A549 (cell line): ENCODE results near the gene TSNAXIP1. TPM values are rescaled to one million over a fixed set of nuclear protein-coding genes. Genes with fewer than 3 reads are reported as not detected.

ENCODE experiments used
- ATAC-seq, 2 experiments: fragments of 200-7000 bp in 1 of 2; fragments of >200 bp in 1 of 2; cut with Nextera tagmentation in 1 of 2; cut with Tn5 transposase in 1 of 2; 3 replicates each; pipeline versions ENCODE4 v1.8.0 to v1.9.1; 2018 to 2020; ENCODE audit warnings: mild to moderate bottlenecking in 1 of 2, moderate library complexity in 1 of 2
- CTCF ChIA-PET: fragments of 300-600 bp; sonication (Branson Sonifier 250); formaldehyde crosslinking; extraction: SDS; loops from one replicate; lab custom pipeline; 2021; ENCODE audit warnings: antibody characterized with exemption, inconsistent platforms; lab: Yijun Ruan, JAX
- POLR2A ChIA-PET: fragments of 350-600 bp; formaldehyde crosslinking; extraction: SDS; loops from one replicate; lab custom pipeline; 2021; ENCODE audit warnings: antibody characterized with exemption, inconsistent platforms; lab: Yijun Ruan, JAX
- DNase-seq, 2 experiments: peaks; one replicate each; pipeline versions ENCODE4 v3.0.0 to v3.0.0-alpha.2; 2011 to 2016; ENCODE audit warnings: low read depth in 1 of 2, low spot score in 1 of 2
- FAIRE-seq: peaks from 2 replicates; lab custom pipeline; 2011; peaks lifted over from hg19 to GRCh38; lab: Jason Lieb, UNC
- H3K27ac ChIP-seq, 2 experiments: fragments of >200 bp; sonication (Bioruptor Twin); formaldehyde crosslinking; 3 replicates each; pipeline ENCODE4 v1.5.1; 2016 to 2017
- H3K4me1 ChIP-seq: fragments of >200 bp; sonication (Bioruptor Twin); formaldehyde crosslinking; 3 replicates; pipeline ENCODE4 v1.6.1; 2016
- H3K4me2 ChIP-seq: fragments of >200 bp; sonication (Bioruptor Twin); formaldehyde crosslinking; 3 replicates; pipeline ENCODE4 v1.6.1; 2016
- H3K4me3 ChIP-seq: fragments of >200 bp; sonication (Bioruptor Twin); formaldehyde crosslinking; 3 replicates; pipeline ENCODE4 v1.5.1; 2016
- H3K9me3 ChIP-seq: fragments of >200 bp; sonication (Bioruptor Twin); formaldehyde crosslinking; 3 replicates; pipeline ENCODE4 v1.6.1; 2016
- BHLHE40 ChIP-seq: IDR thresholded peaks from 2 replicates; pipeline ENCODE4 v1.6.1; 2012; ENCODE audit warnings: low read depth, low read length, inconsistent platforms
- CEBPB ChIP-seq, 2 experiments: fragments of >200 bp in 1 of 2; sonication (Bioruptor Twin) in 1 of 2; formaldehyde crosslinking in 1 of 2; IDR thresholded peaks; 2 replicates each; pipeline ENCODE4 v1.6.1; 2012 to 2016
- EHMT2 ChIP-seq: fragments of 200-600 bp; sonication (generic); IDR thresholded peaks from 2 replicates; pipeline ENCODE4 v1.6.1; 2016; ENCODE audit warnings: antibody characterized with exemption, low read depth, mild to moderate bottlenecking, moderate library complexity
- EP300 ChIP-seq, 2 experiments: fragments of >200 bp; sonication (Bioruptor Twin); formaldehyde crosslinking; IDR thresholded peaks; 2 replicates in 1 of 2; 3 replicates in 1 of 2; pipeline ENCODE4 v1.6.1; 2016 to 2017
- FOSL2 ChIP-seq, 2 experiments: fragments of 450-650 bp in 1 of 2; fragments of >200 bp in 1 of 2; sonication (Bioruptor Twin) in 1 of 2; formaldehyde crosslinking; IDR thresholded peaks; 2 replicates each; pipeline versions ENCODE4 v1.5.0 to v1.6.1; 2016 to 2020; ENCODE audit warnings: mild to moderate bottlenecking in 1 of 2, moderate library complexity in 1 of 2
- FOXS1 ChIP-seq: fragments of 250-450 bp; sonication (Bioruptor Pico); IDR thresholded peaks from 2 replicates; pipeline ENCODE4 v1.5.0; 2020; ENCODE audit warnings: mild to moderate bottlenecking, moderate library complexity
- HDAC2 ChIP-seq: fragments of 200-600 bp; sonication (generic); IDR thresholded peaks from 2 replicates; pipeline ENCODE4 v1.6.1; 2016
- HOXA7 ChIP-seq: fragments of 250-450 bp; sonication (Bioruptor Pico); IDR thresholded peaks from 2 replicates; pipeline ENCODE4 v1.5.0; 2020; ENCODE audit warnings: mild to moderate bottlenecking, moderate library complexity
- MAZ ChIP-seq: fragments of 150-350 bp; IDR thresholded peaks from 2 replicates; pipeline ENCODE4 v1.6.1; 2014; ENCODE audit warnings: antibody characterized with exemption, low read depth, low read length, borderline replicate concordance
- NFE2L2 ChIP-seq: fragments of 150-350 bp; conservative IDR thresholded peaks from 2 replicates; pipeline ENCODE4 v1.6.1; 2014; ENCODE audit warnings: low read length
- RFX5 ChIP-seq: fragments of 450-650 bp; IDR thresholded peaks from 2 replicates; pipeline ENCODE4 v1.7.1; 2014; ENCODE audit warnings: antibody characterized with exemption, mild to moderate bottlenecking, moderate library complexity
- RNF2 ChIP-seq: fragments of 200-600 bp; sonication (generic); IDR thresholded peaks from 2 replicates; pipeline ENCODE4 v1.6.1; 2016; ENCODE audit warnings: low read depth, mild to moderate bottlenecking, antibody characterized with exemption, moderate library complexity, borderline replicate concordance
- TFCP2L1 ChIP-seq: fragments of 250-450 bp; sonication (Bioruptor Pico); IDR thresholded peaks from 2 replicates; pipeline ENCODE4 v1.5.0; 2021; ENCODE audit warnings: mild to moderate bottlenecking
- ZC3H11A ChIP-seq: fragments of 450-650 bp; IDR thresholded peaks from 2 replicates; pipeline ENCODE4 v1.6.1; 2014; ENCODE audit warnings: antibody characterized with exemption, mild to moderate bottlenecking
- WGBS: methylation state at CpG from one replicate; pipeline ENCODE4 v1.1.6; 2017; ENCODE audit errors: missing lambda C conversion rate; 5-methylcytosine and 5-hydroxymethylcytosine counted together
- polyA plus RNA-seq, 4 experiments: library from polyadenylated mRNA; depleted of rRNA in 3 of 4; stranded (reverse); fragments of >200 nt; fragmentation: RNase III in 1 of 4; extraction: RNeasy Plus Mini Kit Qiagen cat#74134 plus additional on column Dnase treatment in 1 of 4; gene quantifications; 2 replicates in 3 of 4; 3 replicates in 1 of 4; pipeline ENCODE4 v1.2.3, GENCODE V29; 2011 to 2017
- TF ChIP-seq, protein P1 (sequence below): fragments of 250-450 bp; sonication (Bioruptor Pico); IDR thresholded peaks from 2 replicates; pipeline ENCODE4 v1.5.0; 2021; ENCODE audit warnings: mild to moderate bottlenecking, moderate library complexity, borderline replicate concordance
- TF ChIP-seq, protein P2 (sequence below): IDR thresholded peaks from 2 replicates; pipeline ENCODE4 v1.6.1; 2012
- TF ChIP-seq, protein P3 (sequence below): IDR thresholded peaks from 2 replicates; pipeline ENCODE4 v1.6.1; 2012
- TF ChIP-seq, protein P4 (sequence below): fragments of 150-350 bp; IDR thresholded peaks from 2 replicates; pipeline ENCODE4 v1.6.1; 2014; ENCODE audit warnings: low read depth, mild to moderate bottlenecking, low read length

Gene TSNAXIP1
- polyA plus RNA-seq, 2 of the 4 experiments (the other 2 are of a cell fraction): 0.68 to 1.1 TPM

DNA sequence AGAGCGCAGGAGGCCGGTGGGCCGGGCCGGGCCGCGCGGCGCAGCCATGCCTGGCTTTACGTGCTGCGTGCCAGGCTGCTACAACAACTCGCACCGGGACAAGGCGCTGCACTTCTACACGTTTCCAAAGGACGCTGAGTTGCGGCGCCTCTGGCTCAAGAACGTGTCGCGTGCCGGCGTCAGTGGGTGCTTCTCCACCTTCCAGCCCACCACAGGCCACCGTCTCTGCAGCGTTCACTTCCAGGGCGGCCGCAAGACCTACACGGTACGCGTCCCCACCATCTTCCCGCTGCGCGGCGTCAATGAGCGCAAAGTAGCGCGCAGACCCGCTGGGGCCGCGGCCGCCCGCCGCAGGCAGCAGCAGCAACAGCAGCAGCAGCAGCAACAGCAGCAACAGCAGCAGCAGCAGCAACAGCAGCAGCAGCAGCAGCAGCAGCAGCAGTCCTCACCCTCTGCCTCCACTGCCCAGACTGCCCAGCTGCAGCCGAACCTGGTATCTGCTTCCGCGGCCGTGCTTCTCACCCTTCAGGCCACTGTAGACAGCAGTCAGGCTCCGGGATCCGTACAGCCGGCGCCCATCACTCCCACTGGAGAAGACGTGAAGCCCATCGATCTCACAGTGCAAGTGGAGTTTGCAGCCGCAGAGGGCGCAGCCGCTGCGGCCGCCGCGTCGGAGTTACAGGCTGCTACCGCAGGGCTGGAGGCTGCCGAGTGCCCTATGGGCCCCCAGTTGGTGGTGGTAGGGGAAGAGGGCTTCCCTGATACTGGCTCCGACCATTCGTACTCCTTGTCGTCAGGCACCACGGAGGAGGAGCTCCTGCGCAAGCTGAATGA, 36.0 kb downstream of the TSNAXIP1 start (continued):
- TF ChIP-seq, protein P1, sequence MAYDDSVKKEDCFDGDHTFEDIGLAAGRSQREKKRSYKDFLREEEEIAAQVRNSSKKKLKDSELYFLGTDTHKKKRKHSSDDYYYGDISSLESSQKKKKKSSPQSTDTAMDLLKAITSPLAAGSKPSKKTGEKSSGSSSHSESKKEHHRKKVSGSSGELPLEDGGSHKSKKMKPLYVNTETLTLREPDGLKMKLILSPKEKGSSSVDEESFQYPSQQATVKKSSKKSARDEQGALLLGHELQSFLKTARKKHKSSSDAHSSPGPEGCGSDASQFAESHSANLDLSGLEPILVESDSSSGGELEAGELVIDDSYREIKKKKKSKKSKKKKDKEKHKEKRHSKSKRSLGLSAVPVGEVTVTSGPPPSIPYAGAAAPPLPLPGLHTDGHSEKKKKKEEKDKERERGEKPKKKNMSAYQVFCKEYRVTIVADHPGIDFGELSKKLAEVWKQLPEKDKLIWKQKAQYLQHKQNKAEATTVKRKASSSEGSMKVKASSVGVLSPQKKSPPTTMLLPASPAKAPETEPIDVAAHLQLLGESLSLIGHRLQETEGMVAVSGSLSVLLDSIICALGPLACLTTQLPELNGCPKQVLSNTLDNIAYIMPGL (CRISPR knock-in tag): no peak
- TF ChIP-seq FOXS1 (CRISPR knock-in tag) (no peak), TFCP2L1 (CRISPR knock-in tag) (no peak), ZC3H11A (no peak), MAZ (no peak), FOSL2 (IDR thresholded peaks at IDR 0.05) (no peak), FOSL2 (CRISPR knock-in tag; IDR thresholded peaks at IDR 0.05) (no peak), EHMT2 (no peak), HOXA7 (CRISPR knock-in tag) (no peak)
- TF ChIP-seq, protein P2, sequence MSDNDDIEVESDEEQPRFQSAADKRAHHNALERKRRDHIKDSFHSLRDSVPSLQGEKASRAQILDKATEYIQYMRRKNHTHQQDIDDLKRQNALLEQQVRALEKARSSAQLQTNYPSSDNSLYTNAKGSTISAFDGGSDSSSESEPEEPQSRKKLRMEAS: 0 out of 2 replicates have a peak, but pooled peaks have one; percentile 29
- TF ChIP-seq, all 56 proteins: peak for 2

DNA sequence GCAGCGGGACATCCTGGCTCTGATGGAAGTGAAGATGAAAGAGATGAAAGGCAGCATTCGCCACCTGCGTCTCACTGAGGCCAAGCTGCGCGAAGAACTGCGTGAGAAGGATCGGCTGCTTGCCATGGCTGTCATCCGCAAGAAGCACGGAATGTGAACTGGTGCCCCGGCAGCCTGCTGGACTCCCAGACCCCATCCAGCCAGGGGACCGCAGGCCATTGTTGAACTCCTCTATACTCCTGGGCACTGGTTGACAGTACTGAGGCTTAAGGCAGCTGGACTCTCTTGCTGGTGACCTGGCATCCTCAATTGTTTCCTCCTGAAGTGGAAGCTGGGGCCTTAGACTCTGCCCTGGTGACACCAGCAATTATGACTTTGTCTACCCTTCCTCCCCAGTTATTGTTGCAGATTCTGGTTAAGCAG, 36.7 kb downstream of the TSNAXIP1 start:
- no peak for DNase-seq
- ChIA-PET CTCF (interaction anchor here (0.8 to 4.1 kb wide), 3 partner anchors 15 to 85 kb away, joined by 3 to 38 read pairs (median 4); no protein-coding TSS in a partner anchor), POLR2A (interaction anchor here (0.7 kb wide), 1 partner anchor 37 kb away, joined by 3 read pairs; the partner anchor contains the start of gene TSNAXIP1)
- peak overlapping the region in 1 of 2 experiments; percentile 97; a peak in 1 of 6 replicates for H3K27ac ChIP-seq
- no peak for FAIRE-seq
- H3K9me3 ChIP-seq: no peaks in the 10 kb centered on the region
- H3K4me2 ChIP-seq: peak overlapping the region; percentile 87
- TF ChIP-seq, protein P3, sequence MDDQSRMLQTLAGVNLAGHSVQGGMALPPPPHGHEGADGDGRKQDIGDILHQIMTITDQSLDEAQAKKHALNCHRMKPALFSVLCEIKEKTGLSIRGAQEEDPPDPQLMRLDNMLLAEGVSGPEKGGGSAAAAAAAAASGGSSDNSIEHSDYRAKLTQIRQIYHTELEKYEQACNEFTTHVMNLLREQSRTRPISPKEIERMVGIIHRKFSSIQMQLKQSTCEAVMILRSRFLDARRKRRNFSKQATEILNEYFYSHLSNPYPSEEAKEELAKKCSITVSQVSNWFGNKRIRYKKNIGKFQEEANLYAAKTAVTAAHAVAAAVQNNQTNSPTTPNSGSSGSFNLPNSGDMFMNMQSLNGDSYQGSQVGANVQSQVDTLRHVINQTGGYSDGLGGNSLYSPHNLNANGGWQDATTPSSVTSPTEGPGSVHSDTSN: no peak
- TF ChIP-seq HDAC2: no peak
- TF ChIP-seq, protein P4, sequence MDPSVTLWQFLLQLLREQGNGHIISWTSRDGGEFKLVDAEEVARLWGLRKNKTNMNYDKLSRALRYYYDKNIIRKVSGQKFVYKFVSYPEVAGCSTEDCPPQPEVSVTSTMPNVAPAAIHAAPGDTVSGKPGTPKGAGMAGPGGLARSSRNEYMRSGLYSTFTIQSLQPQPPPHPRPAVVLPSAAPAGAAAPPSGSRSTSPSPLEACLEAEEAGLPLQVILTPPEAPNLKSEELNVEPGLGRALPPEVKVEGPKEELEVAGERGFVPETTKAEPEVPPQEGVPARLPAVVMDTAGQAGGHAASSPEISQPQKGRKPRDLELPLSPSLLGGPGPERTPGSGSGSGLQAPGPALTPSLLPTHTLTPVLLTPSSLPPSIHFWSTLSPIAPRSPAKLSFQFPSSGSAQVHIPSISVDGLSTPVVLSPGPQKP: no peak
- no peak for TF ChIP-seq EP300 (IDR thresholded peaks at IDR 0.05)
- TF ChIP-seq HOXA7 (CRISPR knock-in tag): no peak
- no peak for TF ChIP-seq RFX5
- TF ChIP-seq NFE2L2: no peak
- TF ChIP-seq RNF2: no peak
- TF ChIP-seq, protein P1 (CRISPR knock-in tag): no peak
- no peak for TF ChIP-seq CEBPB (IDR thresholded peaks at IDR 0.05)
- no peak for TF ChIP-seq BHLHE40
- 97% methylated on average over 11 of the region's 11 CpGs for WGBS
- no peak for ATAC-seq
- peak overlapping the region; percentile 58 for H3K4me3 ChIP-seq
- H3K4me1 ChIP-seq: peaks cover 37% of the 10 kb centered on the region
